Left lung (tissue), 10 donors: ENCODE results near the gene FBXL15. TPM values are rescaled to one million over a fixed set of nuclear protein-coding genes. Genes with fewer than 3 reads are reported as not detected.
"Not testable (repeated sequence)": the region's sequence is repeated elsewhere in the genome, so short reads cannot be mapped to it uniquely, and the experiment has no call there.

Experiments used
- ATAC-seq: fragments of 200-7000 bp; cut with Tn5 transposase; one replicate; pipeline ENCODE4 v1.9.1; 2020; ENCODE audit warnings: moderate library complexity
- DNase-seq, 4 donors: peaks; one replicate each; pipeline ENCODE4 v3.0.0-alpha.2; 2013 to 2020
- H3K27ac ChIP-seq, 2 donors: fragments of 200-600 bp; sonication (generic) in 1 of 2; one replicate each; pipeline versions ENCODE4 v1.5.0 to v1.8.0; 2020 to 2021
- H3K27me3 ChIP-seq, 2 donors: fragments of 200-600 bp; sonication (generic) in 1 of 2; one replicate each; pipeline versions ENCODE4 v1.5.0 to v1.8.0; 2020 to 2021
- H3K36me3 ChIP-seq, 2 donors: fragments of 200-600 bp; sonication (generic) in 1 of 2; one replicate each; pipeline versions ENCODE4 v1.5.0 to v1.8.0; 2020 to 2021
- H3K4me1 ChIP-seq, 2 donors: fragments of 200-600 bp; one replicate each; pipeline ENCODE4 v1.8.0; 2021
- H3K4me3 ChIP-seq, 2 donors: fragments of 200-600 bp; sonication (generic) in 1 of 2; one replicate each; pipeline versions ENCODE4 v1.5.0 to v1.8.0; 2020 to 2021; ENCODE audit warnings: mild to moderate bottlenecking in 1 of 2
- H3K9me3 ChIP-seq, 2 donors: fragments of 200-600 bp; sonication (generic) in 1 of 2; one replicate each; pipeline versions ENCODE4 v1.5.0 to v1.8.0; 2020 to 2021
- CTCF ChIP-seq, 2 donors: fragments of 200-600 bp; sonication (generic) in 1 of 2; IDR thresholded peaks; one replicate each; pipeline versions ENCODE4 v1.5.0 to v1.8.0; 2021; ENCODE audit warnings: antibody characterized with exemption in 2 of 2
- intact Hi-C, 2 donors: fragments of 100-400 bp; cut with DNase I; formaldehyde crosslinking; loops; one replicate each; pipeline versions ENCODE4 v1.11.2 to v1.14.2; 2022
- polyA plus RNA-seq, 6 donors: library from polyadenylated mRNA; unstranded; fragments of 120-200 nt; gene quantifications; one replicate each; pipeline ENCODE4 v1.2.1, GENCODE V29; 2013; ENCODE audit not compliant: insufficient read length in 6 of 6
- total RNA-seq, 2 donors: library from RNA; stranded (reverse); fragmentation: NEBNext Ultra II Directional; extraction: Animal tissue kit (Norgen Biotek cat#: 25700); gene quantifications; one replicate each; pipeline ENCODE4 v1.2.1, GENCODE V29; 2021
- donor health status: DM: no; HTN: yes; CAD: no.
- donor health status: DM: no; HTN: no; CAD: no.

FBXL15 gene
- total and polyA plus RNA-seq, 8 donors, result 5.7 to 18.7 (median 7.4) TPM

- intact Hi-C loops, result no loop called here
- Histone ChIP-seq H3K9me3 (no peaks in the 10 kb centered on the region), H3K27me3 (no peaks in the 10 kb centered on the region), H3K36me3 (no peaks in the 10 kb centered on the region), H3K4me1 (peaks cover 11 to 62% of the 10 kb centered on the region in 2 donors), H3K27ac (peak overlapping the region; percentile 83 to 88), H3K4me3 (peak overlapping the region; percentile 49 to 79)
- ATAC-seq, result peak; percentile 78
- peak; percentile 83 to 97 (median 89) for DNase-seq
- no peak for TF ChIP-seq CTCF (IDR thresholded peaks at IDR 0.05)
Measured at GRCh38 chr10:102450374-102451104, 29.9 kb downstream of the FBXL15 start.

- ATAC-seq (peak; percentile 44), DNase-seq (peak in 2 of 4 donors; percentile 59 to 79)
- no peaks in the 10 kb centered on the region for H3K36me3 ChIP-seq
- peaks cover 12 to 70% of the 10 kb centered on the region in 2 donors for H3K4me1 ChIP-seq
- H3K9me3 ChIP-seq, result no peaks in the 10 kb centered on the region
- intact Hi-C loops, result no loop called here
- H3K27ac ChIP-seq, result peak within 1 kb of the TSS; percentile 83 to 88
- peak within 1 kb of the TSS; percentile 49 to 79 for H3K4me3 ChIP-seq
- no peaks in the 10 kb centered on the region for H3K27me3 ChIP-seq
- no peak for TF ChIP-seq CTCF (IDR thresholded peaks at IDR 0.05)
Measured at GRCh38 chr10:102451105-102451969, 30.7 kb downstream of the FBXL15 start, which contains the start of gene C10orf95. C10orf95 (minus strand) TSS chr10:102451543; CDS start chr10:102451093, 450 bp downstream.

GRCh38 chr10:102452672-102453340 is 32.2 kb downstream of the FBXL15 start:
- Histone ChIP-seq H3K36me3 (no peaks in the 10 kb centered on the region), H3K4me3 (no peak overlapping the region), H3K27me3 (no peaks in the 10 kb centered on the region), H3K4me1 (peaks cover 12 to 81% of the 10 kb centered on the region in 2 donors), H3K27ac (peak overlapping the region; percentile 75 to 88), H3K9me3 (no peaks in the 10 kb centered on the region)
- ATAC-seq (peak; percentile 4), DNase-seq (peak in 1 of 4 donors; percentile 72)
- intact Hi-C loops, result no loop called here
- no peak for TF ChIP-seq CTCF (IDR thresholded peaks at IDR 0.05)

- DNase-seq, result no peak
- peaks cover 12 to 81% of the 10 kb centered on the region in 2 donors for H3K4me1 ChIP-seq
- H3K27ac ChIP-seq, result peak overlapping the region; percentile 75 to 88
- no peaks in the 10 kb centered on the region for H3K9me3 ChIP-seq
- ATAC-seq, result no peak
- no peaks in the 10 kb centered on the region for H3K36me3 ChIP-seq
- TF ChIP-seq CTCF (IDR thresholded peaks at IDR 0.05), result no peak
- H3K27me3 ChIP-seq, result no peaks in the 10 kb centered on the region
- intact Hi-C loops, result no loop called here
- no peak overlapping the region for H3K4me3 ChIP-seq
Measured at GRCh38 chr10:102453502-102453901, 32.9 kb downstream of the FBXL15 start.

GRCh38 chr10:102454662-102455487 is 34.2 kb downstream of the FBXL15 start:
- H3K4me1 ChIP-seq, result peaks cover 12 to 71% of the 10 kb centered on the region in 2 donors
- peak; percentile 9 for ATAC-seq
- H3K4me3 ChIP-seq, DNase-seq, H3K27me3 ChIP-seq, H3K9me3 ChIP-seq, intact Hi-C loops, H3K36me3 ChIP-seq: not testable (repeated sequence)
- peak overlapping the region; percentile 84 to 88 for H3K27ac ChIP-seq
